Large intestine (tissue), 3 donors: Measurements from ENCODE around the gene YJEFN3. TPM values are rescaled to one million over a fixed set of nuclear protein-coding genes. Genes with fewer than 3 reads are reported as not detected.

Source experiments
- DNase-seq, 2 donors: peaks; one replicate each; pipeline versions ENCODE4 v3.0.0 to v3.0.0-alpha.2; 2013
- H3K27ac ChIP-seq: one replicate; pipeline ENCODE4 v1.5.1; 2013; ENCODE audit warnings: low read length
- H3K27me3 ChIP-seq: 2 replicates; pipeline ENCODE4 v1.6.1; 2013; ENCODE audit warnings: low read length; ENCODE audit not compliant: control insufficient read depth, insufficient read depth
- H3K36me3 ChIP-seq: 2 replicates; pipeline ENCODE4 v1.6.1; 2013; ENCODE audit warnings: low read length; ENCODE audit not compliant: control insufficient read depth, insufficient read depth
- H3K4me1 ChIP-seq: one replicate; pipeline ENCODE4 v1.6.1; 2013; ENCODE audit warnings: low read length; ENCODE audit not compliant: control insufficient read depth, insufficient read depth
- H3K4me3 ChIP-seq: one replicate; pipeline ENCODE4 v1.5.1; 2013; ENCODE audit warnings: low read length
- H3K9me3 ChIP-seq: one replicate; pipeline ENCODE4 v1.6.1; 2013; ENCODE audit warnings: mild to moderate bottlenecking, low read depth, low read length, moderate library complexity; ENCODE audit not compliant: control insufficient read depth
- WGBS: methylation state at CpG from one replicate; pipeline ENCODE4 v1.1.5; 2013; ENCODE audit warnings: low lambda C conversion rate; ENCODE audit not compliant: insufficient coverage; 5-methylcytosine and 5-hydroxymethylcytosine counted together
- polyA plus RNA-seq: library from polyadenylated mRNA; unstranded; fragments of 120-200 nt; gene quantifications from one replicate; pipeline ENCODE4 v1.2.1, GENCODE V29; 2013

The YJEFN3 gene
- polyA plus RNA-seq, 1 donor: 9.5 TPM

GRCh38 chr19:19508217-19508616 lies 20.5 kb upstream of the YJEFN3 start:
- no peaks in the 10 kb centered on the region for H3K9me3 ChIP-seq
- no CpG with 5 or more reads among the region's 11 CpGs for WGBS
- peaks cover 42% of the 10 kb centered on the region for H3K36me3 ChIP-seq
- H3K27ac ChIP-seq: no peak overlapping the region
- no peaks in the 10 kb centered on the region for H3K27me3 ChIP-seq
- no peaks in the 10 kb centered on the region for H3K4me1 ChIP-seq
- H3K4me3 ChIP-seq: no peak overlapping the region
- no peak for DNase-seq

GRCh38 chr19:19510432-19510831 lies 18.3 kb upstream of the YJEFN3 start:
- H3K27ac ChIP-seq: no peak overlapping the region
- DNase-seq: no peak
- H3K4me1 ChIP-seq: peaks cover 13% of the 10 kb centered on the region
- H3K27me3 ChIP-seq: peaks cover 6% of the 10 kb centered on the region
- H3K4me3 ChIP-seq: no peak overlapping the region
- peaks cover 21% of the 10 kb centered on the region for H3K36me3 ChIP-seq
- no CpG with 5 or more reads among the region's 6 CpGs for WGBS
- peaks cover 16% of the 10 kb centered on the region for H3K9me3 ChIP-seq

GRCh38 chr19:19513682-19514081 lies 15.0 kb upstream of the YJEFN3 start:
- H3K9me3 ChIP-seq: peaks cover 17% of the 10 kb centered on the region
- H3K27me3 ChIP-seq: peaks cover 6% of the 10 kb centered on the region
- DNase-seq: no peak
- peak overlapping the region; percentile 34 for H3K4me3 ChIP-seq
- no peaks in the 10 kb centered on the region for H3K36me3 ChIP-seq
- no peak overlapping the region for H3K27ac ChIP-seq
- WGBS: no CpG with 5 or more reads among the region's 17 CpGs
- peaks cover 22% of the 10 kb centered on the region for H3K4me1 ChIP-seq

- Histone ChIP-seq H3K9me3 (peaks cover 17% of the 10 kb centered on the region), H3K4me1 (peaks cover 22% of the 10 kb centered on the region), H3K27ac (no peak overlapping the region), H3K27me3 (peaks cover 6% of the 10 kb centered on the region), H3K4me3 (peak overlapping the region; percentile 34), H3K36me3 (peaks cover 3% of the 10 kb centered on the region)
- no CpG with 5 or more reads among the region's 46 CpGs for WGBS
- peak; percentile 67 to 79 for DNase-seq
Measured at GRCh38 chr19:19514215-19514657, 14.5 kb upstream of the YJEFN3 start.

- peaks cover 6% of the 10 kb centered on the region for H3K27me3 ChIP-seq
- no CpG with 5 or more reads among the region's 74 CpGs for WGBS
- peaks cover 17% of the 10 kb centered on the region for H3K9me3 ChIP-seq
- H3K4me1 ChIP-seq: peaks cover 22% of the 10 kb centered on the region
- H3K27ac ChIP-seq: peak within 1 kb of the TSS; percentile 17
- H3K36me3 ChIP-seq: peaks cover 10% of the 10 kb centered on the region
- H3K4me3 ChIP-seq: peak within 1 kb of the TSS; percentile 87
- peak in 1 of 2 donors; percentile 30 for DNase-seq
Measured at GRCh38 chr19:19514881-19515641, 13.7 kb upstream of the YJEFN3 start, which contains the start of gene TSSK6. TSSK6 (minus strand) TSS chr19:19515548; CDS start chr19:19515427, 121 bp downstream.

GRCh38 chr19:19515642-19516519 lies 12.8 kb upstream of the YJEFN3 start, which contains the start of gene NDUFA13:
NDUFA13 (plus strand) TSS chr19:19516225; CDS start chr19:19516239, 14 bp downstream.
- peaks cover 22% of the 10 kb centered on the region for H3K4me1 ChIP-seq

GRCh38 chr19:19517235-19517619 lies 11.5 kb upstream of the YJEFN3 start:
- H3K4me1 ChIP-seq: peaks cover 22% of the 10 kb centered on the region
- peak overlapping the region; percentile 87 for H3K4me3 ChIP-seq
- DNase-seq: no peak
- 89% methylated on average over 3 of the region's 10 CpGs for WGBS
- H3K36me3 ChIP-seq: peaks cover 16% of the 10 kb centered on the region
- H3K27me3 ChIP-seq: peaks cover 6% of the 10 kb centered on the region
- no peak overlapping the region for H3K27ac ChIP-seq
- peaks cover 17% of the 10 kb centered on the region for H3K9me3 ChIP-seq

More at GRCh38 chr19:19515642-19516519, 12.8 kb upstream of the YJEFN3 start, which contains the start of gene NDUFA13:
- Histone ChIP-seq H3K27me3 (peaks cover 6% of the 10 kb centered on the region), H3K36me3 (peaks cover 16% of the 10 kb centered on the region), H3K9me3 (peaks cover 17% of the 10 kb centered on the region), H3K27ac (peak within 1 kb of the TSS; percentile 17), H3K4me3 (peak within 1 kb of the TSS; percentile 87)
- peak; percentile 91 to 95 for DNase-seq
- 8% methylated on average over 4 of the region's 61 CpGs for WGBS

- H3K4me1 ChIP-seq: peaks cover 7% of the 10 kb centered on the region
- H3K27ac ChIP-seq: no peak overlapping the region
- no peaks in the 10 kb centered on the region for H3K27me3 ChIP-seq
- H3K4me3 ChIP-seq: no peak overlapping the region
- H3K9me3 ChIP-seq: no peaks in the 10 kb centered on the region
- H3K36me3 ChIP-seq: peaks cover 34% of the 10 kb centered on the region
- DNase-seq: no peak
- 100% methylated on average over 5 of the region's 6 CpGs for WGBS
Measured at GRCh38 chr19:19520989-19521388, 7.7 kb upstream of the YJEFN3 start.

- Histone ChIP-seq H3K9me3 (no peaks in the 10 kb centered on the region), H3K4me1 (no peaks in the 10 kb centered on the region), H3K4me3 (no peak overlapping the region), H3K27ac (no peak overlapping the region), H3K27me3 (no peaks in the 10 kb centered on the region), H3K36me3 (peaks cover 55% of the 10 kb centered on the region)
- DNase-seq: no peak
- no CpG with 5 or more reads among the region's 3 CpGs for WGBS
Measured at GRCh38 chr19:19523177-19523576, 5.5 kb upstream of the YJEFN3 start.

- Histone ChIP-seq H3K9me3 (no peaks in the 10 kb centered on the region), H3K27ac (no peak overlapping the region), H3K36me3 (peaks cover 57% of the 10 kb centered on the region), H3K27me3 (no peaks in the 10 kb centered on the region), H3K4me1 (no peaks in the 10 kb centered on the region), H3K4me3 (no peak overlapping the region)
- no peak for DNase-seq
- WGBS: no CpG with 5 or more reads among the region's 7 CpGs
Measured at GRCh38 chr19:19524053-19524452, 4.7 kb upstream of the YJEFN3 start.
